ENCODE measurements around the gene TMEM141.
"Not testable (repeated sequence)": the region's sequence is repeated elsewhere in the genome, so short reads cannot be mapped to it uniquely, and the experiment has no call there.

TMEM141 gene

DNA sequence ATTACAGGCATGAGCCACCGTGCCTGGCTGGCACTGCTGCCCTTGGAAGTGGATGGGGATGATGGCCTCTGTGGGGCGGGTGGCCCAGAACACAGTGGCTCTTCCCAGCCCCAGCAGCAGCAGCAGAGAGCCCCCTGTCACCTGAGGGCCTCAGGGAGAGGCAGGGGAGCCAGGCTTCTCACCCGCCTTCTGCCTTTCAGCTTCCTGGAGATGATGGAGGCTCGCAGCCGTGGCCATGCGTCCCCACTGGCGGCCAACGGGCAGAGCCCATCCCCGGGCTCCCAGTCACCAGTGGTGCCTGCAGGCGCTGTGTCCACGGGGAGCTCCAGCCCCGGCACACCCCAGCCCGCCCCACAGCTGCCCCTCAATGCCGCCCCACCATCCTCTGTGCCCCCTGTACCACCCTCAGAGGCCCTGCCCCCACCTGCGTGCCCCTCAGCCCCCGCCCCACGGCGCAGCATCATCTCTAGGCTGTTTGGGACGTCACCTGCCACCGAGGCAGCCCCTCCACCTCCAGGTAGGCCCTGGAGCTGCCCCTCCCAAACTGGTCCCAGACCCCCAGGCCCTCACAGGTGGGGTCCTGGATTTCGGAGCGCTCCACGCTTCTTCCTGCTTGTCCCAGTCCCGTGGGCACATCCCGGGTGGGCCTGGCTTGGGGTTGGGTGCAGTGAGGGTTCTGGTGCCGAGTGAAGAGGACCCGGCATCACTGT, 46.2 kb downstream of the TMEM141 start:
- Histone ChIP-seq H3K4me3 (ENCODE audit: low read length in 2 of 2) (no peak overlapping the region), H2BK12ac (ENCODE audit: low read length) (no peak overlapping the region), H3K23ac (ENCODE audit: low read depth, low read length, poor library complexity) (peak overlapping the region; percentile 80), H3K14ac (ENCODE audit: low read length) (no peak overlapping the region), H3K4ac (ENCODE audit: low read length) (no peak overlapping the region), H3K4me1 (ENCODE audit: control insufficient read depth in 2 of 2, insufficient read depth in 1 of 2, low read depth in 1 of 2, low read length in 2 of 2) (peaks cover 23 to 25% of the 10 kb centered on the region in 2 donors), H3K27me3 (ENCODE audit: control insufficient read depth in 3 of 3, insufficient read depth in 3 of 3, low read depth in 1 of 3, low read length in 3 of 3) (no peaks in the 10 kb centered on the region), H3K36me3 (replicated peaks in 1 of 2; ENCODE audit: control insufficient read depth in 2 of 2, insufficient read depth in 2 of 2, low read length in 2 of 2) (peaks cover 19 to 69% of the 10 kb centered on the region in 2 donors), H3K27ac (replicated peaks; ENCODE audit: low read length) (no peak overlapping the region), H2AFZ (ENCODE audit: low read length) (no peak overlapping the region), H3K9me3 (replicated peaks in 1 of 2; ENCODE audit: control insufficient read depth in 2 of 2, insufficient read depth in 1 of 2, low read depth in 1 of 2, low read length in 2 of 2) (no peaks in the 10 kb centered on the region), H3K79me1 (ENCODE audit: low read depth, low read length) (peaks cover 10% of the 10 kb centered on the region), H2BK5ac (ENCODE audit: low read length) (no peak overlapping the region), H3K18ac (ENCODE audit: low read length) (peak overlapping the region; percentile 48), H2AK5ac (ENCODE audit: low read depth, low read length) (no peak overlapping the region), H2BK120ac (ENCODE audit: low read depth, low read length) (no peak overlapping the region), H4K8ac (ENCODE audit: low read depth, low read length) (no peak overlapping the region), H3K4me2 (ENCODE audit: insufficient read depth, low read length, poor library complexity, severe bottlenecking) (no peak overlapping the region), H4K91ac (ENCODE audit: low read depth, low read length, poor library complexity) (no peak overlapping the region), H3K9ac (ENCODE audit: low read depth, low read length, poor library complexity) (no peak overlapping the region), H2BK15ac (ENCODE audit: low read length) (no peak overlapping the region)
- DNase-seq (ENCODE audit: low spot score): no peak
- no CpG with 5 or more reads among the region's 27 CpGs for WGBS, 2 donors (ENCODE audit: extremely low coverage in 2 of 2, insufficient read length in 2 of 2, insufficient replicate concordance in 1 of 2)

DNA sequence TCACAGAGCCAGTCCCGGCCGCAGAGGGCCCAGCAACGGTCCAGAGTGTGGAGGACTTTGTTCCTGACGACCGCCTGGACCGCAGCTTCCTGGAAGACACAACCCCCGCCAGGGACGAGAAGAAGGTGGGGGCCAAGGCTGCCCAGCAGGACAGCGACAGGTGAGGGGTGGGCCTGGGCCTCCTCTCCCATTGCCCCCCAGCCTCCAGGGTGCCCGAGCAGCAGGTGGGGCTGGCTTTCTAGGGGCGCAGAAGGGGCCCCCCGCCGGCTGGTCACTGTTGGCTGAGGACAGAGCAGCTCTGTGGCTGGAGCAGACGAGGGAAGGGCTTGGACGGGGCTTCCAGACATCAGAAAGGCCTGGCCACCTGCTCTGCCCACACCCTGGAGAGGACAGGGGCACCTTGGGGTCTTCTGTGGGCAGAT, 46.7 kb downstream of the TMEM141 start:
- H4K8ac ChIP-seq (ENCODE audit: low read depth, low read length); H2AK5ac ChIP-seq (ENCODE audit: low read depth, low read length); H3K4ac ChIP-seq (ENCODE audit: low read length); H2AFZ ChIP-seq (ENCODE audit: low read length); H3K27me3 ChIP-seq (ENCODE audit: control insufficient read depth in 3 of 3, insufficient read depth in 3 of 3, low read depth in 1 of 3, low read length in 3 of 3); H2BK120ac ChIP-seq (ENCODE audit: low read depth, low read length); H2BK15ac ChIP-seq (ENCODE audit: low read length); DNase-seq (ENCODE audit: low spot score); H3K9ac ChIP-seq (ENCODE audit: low read depth, low read length, poor library complexity); H3K4me2 ChIP-seq (ENCODE audit: insufficient read depth, low read length, poor library complexity, severe bottlenecking); H4K91ac ChIP-seq (ENCODE audit: low read depth, low read length, poor library complexity); H2BK12ac ChIP-seq (ENCODE audit: low read length); H3K9me3 ChIP-seq (replicated peaks in 1 of 2; ENCODE audit: control insufficient read depth in 2 of 2, insufficient read depth in 1 of 2, low read depth in 1 of 2, low read length in 2 of 2); H2BK5ac ChIP-seq (ENCODE audit: low read length); H3K4me3 ChIP-seq (ENCODE audit: low read length in 2 of 2); H3K27ac ChIP-seq (replicated peaks; ENCODE audit: low read length); H3K14ac ChIP-seq (ENCODE audit: low read length): not testable (repeated sequence)
- Histone ChIP-seq H3K18ac (ENCODE audit: low read length) (peak overlapping the region; percentile 48), H3K23ac (ENCODE audit: low read depth, low read length, poor library complexity) (peak overlapping the region; percentile 80), H3K4me1 (ENCODE audit: control insufficient read depth in 2 of 2, insufficient read depth in 1 of 2, low read depth in 1 of 2, low read length in 2 of 2) (peaks cover 26% of the 10 kb centered on the region in 2 donors), H3K79me1 (ENCODE audit: low read depth, low read length) (peaks cover 12% of the 10 kb centered on the region), H3K36me3 (replicated peaks in 1 of 2; ENCODE audit: control insufficient read depth in 2 of 2, insufficient read depth in 2 of 2, low read length in 2 of 2) (peaks cover 15 to 64% of the 10 kb centered on the region in 2 donors)
- WGBS, 2 donors (ENCODE audit: extremely low coverage in 2 of 2, insufficient read length in 2 of 2, insufficient replicate concordance in 1 of 2): no CpG with 5 or more reads among the region's 15 CpGs

DNA sequence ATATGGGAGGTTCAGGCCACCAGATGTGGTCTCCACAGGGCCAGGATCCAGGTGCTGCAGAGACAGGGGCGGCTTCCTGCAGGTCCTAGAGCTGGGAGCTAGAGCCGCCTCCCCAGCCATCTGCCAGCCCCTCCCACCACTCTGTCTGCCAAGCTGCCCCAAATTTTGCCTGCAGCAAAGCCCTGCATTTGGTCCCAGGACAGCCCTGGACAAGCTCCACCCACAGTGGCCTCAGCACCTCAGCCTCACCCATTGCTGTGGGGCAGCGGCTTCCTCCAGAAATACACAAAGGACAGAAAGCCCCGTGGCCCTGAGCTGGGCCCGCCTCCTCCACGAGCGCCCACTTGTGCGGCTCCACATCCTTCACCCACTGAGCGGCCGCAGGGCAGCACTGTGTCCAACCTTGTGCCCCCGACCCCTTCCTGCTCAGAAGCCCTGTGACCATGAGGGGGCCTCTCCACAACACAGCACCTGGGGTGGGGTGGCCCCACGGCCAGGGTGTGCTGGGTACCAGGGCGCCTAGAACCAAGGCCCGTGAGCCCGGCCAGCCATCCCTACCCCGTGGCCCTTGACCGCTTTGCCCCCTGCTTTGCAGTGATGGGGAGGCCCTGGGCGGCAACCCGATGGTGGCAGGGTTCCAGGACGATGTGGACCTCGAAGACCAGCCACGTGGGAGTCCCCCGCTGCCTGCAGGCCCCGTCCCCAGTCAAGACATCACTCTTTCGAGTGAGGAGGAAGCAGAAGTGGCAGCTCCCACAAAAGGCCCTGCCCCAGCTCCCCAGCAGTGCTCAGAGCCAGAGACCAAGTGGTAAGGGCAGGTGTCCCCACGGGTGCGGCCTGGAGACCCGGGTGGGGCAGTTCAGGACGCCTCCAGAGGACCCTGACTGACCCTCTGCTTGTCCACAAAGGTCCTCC, 47.4 kb downstream of the TMEM141 start:
- H3K27ac ChIP-seq (replicated peaks; ENCODE audit: low read length): no peak overlapping the region
- H3K27me3 ChIP-seq (ENCODE audit: control insufficient read depth in 3 of 3, insufficient read depth in 3 of 3, low read depth in 1 of 3, low read length in 3 of 3): no peaks in the 10 kb centered on the region
- DNase-seq (ENCODE audit: low spot score): no peak
- H3K4ac ChIP-seq (ENCODE audit: low read length): no peak overlapping the region
- H3K14ac ChIP-seq (ENCODE audit: low read length): peak overlapping the region; percentile 82
- H3K4me3 ChIP-seq (ENCODE audit: low read length in 2 of 2): no peak overlapping the region
- H2AK5ac ChIP-seq (ENCODE audit: low read depth, low read length): peak overlapping the region; percentile 75
- peak overlapping the region; percentile 82 for H4K8ac ChIP-seq (ENCODE audit: low read depth, low read length)
- peaks cover 12% of the 10 kb centered on the region for H3K79me1 ChIP-seq (ENCODE audit: low read depth, low read length)
- no peak overlapping the region for H2BK5ac ChIP-seq (ENCODE audit: low read length)
- no peak overlapping the region for H2BK120ac ChIP-seq (ENCODE audit: low read depth, low read length)
- no peak overlapping the region for H3K9ac ChIP-seq (ENCODE audit: low read depth, low read length, poor library complexity)
- H2AFZ ChIP-seq (ENCODE audit: low read length): no peak overlapping the region
- peak overlapping the region; percentile 65 for H3K23ac ChIP-seq (ENCODE audit: low read depth, low read length, poor library complexity)
- H2BK15ac ChIP-seq (ENCODE audit: low read length): no peak overlapping the region
- no CpG with 5 or more reads among the region's 29 CpGs for WGBS, 2 donors (ENCODE audit: extremely low coverage in 2 of 2, insufficient read length in 2 of 2, insufficient replicate concordance in 1 of 2)
- no peak overlapping the region for H4K91ac ChIP-seq (ENCODE audit: low read depth, low read length, poor library complexity)
- H3K4me1 ChIP-seq (ENCODE audit: control insufficient read depth in 2 of 2, insufficient read depth in 1 of 2, low read depth in 1 of 2, low read length in 2 of 2): peaks cover 26 to 28% of the 10 kb centered on the region in 2 donors
- H3K4me2 ChIP-seq (ENCODE audit: insufficient read depth, low read length, poor library complexity, severe bottlenecking): no peak overlapping the region
- H2BK12ac ChIP-seq (ENCODE audit: low read length): no peak overlapping the region
- H3K9me3 ChIP-seq (replicated peaks in 1 of 2; ENCODE audit: control insufficient read depth in 2 of 2, insufficient read depth in 1 of 2, low read depth in 1 of 2, low read length in 2 of 2): no peaks in the 10 kb centered on the region
- peak overlapping the region; percentile 13 for H3K18ac ChIP-seq (ENCODE audit: low read length)
- H3K36me3 ChIP-seq (replicated peaks in 1 of 2; ENCODE audit: control insufficient read depth in 2 of 2, insufficient read depth in 2 of 2, low read length in 2 of 2): peaks cover 15 to 64% of the 10 kb centered on the region in 2 donors
